HL-60 (cell line): ENCODE measurements around the gene AGPAT1.

Experiments
- DNase-seq, 2 experiments: peaks; one replicate each; pipeline ENCODE4 v3.0.0-alpha.2; 2010 to 2020; ENCODE audit warnings: low read depth in 1 of 2, low spot score in 1 of 2
- H3K27ac ChIP-seq: fragments of 250-450 bp; sonication (Bioruptor Pico); replicated peaks from 2 replicates; pipeline ENCODE4 v1.5.1; 2020; ENCODE audit warnings: mild to moderate bottlenecking, moderate library complexity
- H3K27me3 ChIP-seq: fragments of 250-450 bp; sonication (Bioruptor Pico); 2 replicates; pipeline ENCODE4 v1.5.1; 2021; ENCODE audit warnings: mild to moderate bottlenecking, moderate library complexity; ENCODE audit not compliant: insufficient read depth, poor library complexity, severe bottlenecking
- H3K4me3 ChIP-seq: replicated peaks from 2 replicates; pipeline ENCODE4 v1.5.1; 2011; ENCODE audit warnings: mild to moderate bottlenecking, control low read depth, low read length; ENCODE audit not compliant: insufficient read depth
- GABPA ChIP-seq: IDR thresholded peaks from 2 replicates; pipeline ENCODE4 v1.6.1; 2012; ENCODE audit warnings: low read depth
- POLR2AphosphoS5 ChIP-seq: IDR thresholded peaks from 2 replicates; pipeline ENCODE4 v1.6.1; 2012; ENCODE audit warnings: low read depth
- SPI1 ChIP-seq: IDR thresholded peaks from 2 replicates; pipeline ENCODE4 v1.6.1; 2012; ENCODE audit warnings: low read depth, mild to moderate bottlenecking, borderline replicate concordance
- TF ChIP-seq, protein P1 (sequence below): IDR thresholded peaks from one replicate; pipeline ENCODE4 v1.5.1; 2011; ENCODE audit warnings: low read length, control low read depth, inconsistent platforms; ENCODE audit not compliant: insufficient read depth
- TF ChIP-seq, protein P2 (sequence below): IDR thresholded peaks from 2 replicates; pipeline ENCODE4 v1.6.1; 2012; ENCODE audit warnings: low read depth; ENCODE audit not compliant: insufficient replicate concordance

Gene AGPAT1

DNA sequence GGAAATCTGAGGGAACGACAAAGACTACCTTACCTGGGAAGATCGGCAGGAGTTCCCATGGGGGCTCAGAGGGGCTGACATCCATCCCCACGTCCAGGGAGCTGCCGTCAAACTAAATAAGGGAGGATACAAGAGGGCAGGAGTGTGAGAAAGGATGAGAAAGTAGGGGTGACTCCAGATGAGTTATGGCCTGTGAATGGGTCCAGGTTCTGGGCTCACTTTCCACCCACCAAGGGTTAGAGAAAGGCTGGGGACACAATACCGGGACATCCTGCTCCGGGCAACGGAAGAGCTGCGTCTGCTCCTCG lies 48.5 kb downstream of the AGPAT1 start:
- H3K4me3 ChIP-seq, result peak overlapping the region; percentile 99
- H3K27ac ChIP-seq, result peak overlapping the region; percentile 79
- no peak for DNase-seq
- TF ChIP-seq, protein P1, sequence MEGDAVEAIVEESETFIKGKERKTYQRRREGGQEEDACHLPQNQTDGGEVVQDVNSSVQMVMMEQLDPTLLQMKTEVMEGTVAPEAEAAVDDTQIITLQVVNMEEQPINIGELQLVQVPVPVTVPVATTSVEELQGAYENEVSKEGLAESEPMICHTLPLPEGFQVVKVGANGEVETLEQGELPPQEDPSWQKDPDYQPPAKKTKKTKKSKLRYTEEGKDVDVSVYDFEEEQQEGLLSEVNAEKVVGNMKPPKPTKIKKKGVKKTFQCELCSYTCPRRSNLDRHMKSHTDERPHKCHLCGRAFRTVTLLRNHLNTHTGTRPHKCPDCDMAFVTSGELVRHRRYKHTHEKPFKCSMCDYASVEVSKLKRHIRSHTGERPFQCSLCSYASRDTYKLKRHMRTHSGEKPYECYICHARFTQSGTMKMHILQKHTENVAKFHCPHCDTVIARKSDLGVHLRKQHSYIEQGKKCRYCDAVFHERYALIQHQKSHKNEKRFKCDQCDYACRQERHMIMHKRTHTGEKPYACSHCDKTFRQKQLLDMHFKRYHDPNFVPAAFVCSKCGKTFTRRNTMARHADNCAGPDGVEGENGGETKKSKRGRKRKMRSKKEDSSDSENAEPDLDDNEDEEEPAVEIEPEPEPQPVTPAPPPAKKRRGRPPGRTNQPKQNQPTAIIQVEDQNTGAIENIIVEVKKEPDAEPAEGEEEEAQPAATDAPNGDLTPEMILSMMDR, result no peak
- H3K27me3 ChIP-seq, result no peaks in the 10 kb centered on the region

GRCh38 chr6:32126880-32127279 lies 49.0 kb downstream of the AGPAT1 start:
- peak overlapping the region; percentile 79 for H3K27ac ChIP-seq
- H3K27me3 ChIP-seq, result no peaks in the 10 kb centered on the region
- TF ChIP-seq, protein P2, sequence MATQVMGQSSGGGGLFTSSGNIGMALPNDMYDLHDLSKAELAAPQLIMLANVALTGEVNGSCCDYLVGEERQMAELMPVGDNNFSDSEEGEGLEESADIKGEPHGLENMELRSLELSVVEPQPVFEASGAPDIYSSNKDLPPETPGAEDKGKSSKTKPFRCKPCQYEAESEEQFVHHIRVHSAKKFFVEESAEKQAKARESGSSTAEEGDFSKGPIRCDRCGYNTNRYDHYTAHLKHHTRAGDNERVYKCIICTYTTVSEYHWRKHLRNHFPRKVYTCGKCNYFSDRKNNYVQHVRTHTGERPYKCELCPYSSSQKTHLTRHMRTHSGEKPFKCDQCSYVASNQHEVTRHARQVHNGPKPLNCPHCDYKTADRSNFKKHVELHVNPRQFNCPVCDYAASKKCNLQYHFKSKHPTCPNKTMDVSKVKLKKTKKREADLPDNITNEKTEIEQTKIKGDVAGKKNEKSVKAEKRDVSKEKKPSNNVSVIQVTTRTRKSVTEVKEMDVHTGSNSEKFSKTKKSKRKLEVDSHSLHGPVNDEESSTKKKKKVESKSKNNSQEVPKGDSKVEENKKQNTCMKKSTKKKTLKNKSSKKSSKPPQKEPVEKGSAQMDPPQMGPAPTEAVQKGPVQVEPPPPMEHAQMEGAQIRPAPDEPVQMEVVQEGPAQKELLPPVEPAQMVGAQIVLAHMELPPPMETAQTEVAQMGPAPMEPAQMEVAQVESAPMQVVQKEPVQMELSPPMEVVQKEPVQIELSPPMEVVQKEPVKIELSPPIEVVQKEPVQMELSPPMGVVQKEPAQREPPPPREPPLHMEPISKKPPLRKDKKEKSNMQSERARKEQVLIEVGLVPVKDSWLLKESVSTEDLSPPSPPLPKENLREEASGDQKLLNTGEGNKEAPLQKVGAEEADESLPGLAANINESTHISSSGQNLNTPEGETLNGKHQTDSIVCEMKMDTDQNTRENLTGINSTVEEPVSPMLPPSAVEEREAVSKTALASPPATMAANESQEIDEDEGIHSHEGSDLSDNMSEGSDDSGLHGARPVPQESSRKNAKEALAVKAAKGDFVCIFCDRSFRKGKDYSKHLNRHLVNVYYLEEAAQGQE, result no peak
- no peak for TF ChIP-seq SPI1
- no peak for TF ChIP-seq GABPA
- TF ChIP-seq, protein P1, result no peak
- TF ChIP-seq POLR2AphosphoS5, result no peak
- H3K4me3 ChIP-seq, result peak overlapping the region; percentile 99
- DNase-seq, result no peak

DNA sequence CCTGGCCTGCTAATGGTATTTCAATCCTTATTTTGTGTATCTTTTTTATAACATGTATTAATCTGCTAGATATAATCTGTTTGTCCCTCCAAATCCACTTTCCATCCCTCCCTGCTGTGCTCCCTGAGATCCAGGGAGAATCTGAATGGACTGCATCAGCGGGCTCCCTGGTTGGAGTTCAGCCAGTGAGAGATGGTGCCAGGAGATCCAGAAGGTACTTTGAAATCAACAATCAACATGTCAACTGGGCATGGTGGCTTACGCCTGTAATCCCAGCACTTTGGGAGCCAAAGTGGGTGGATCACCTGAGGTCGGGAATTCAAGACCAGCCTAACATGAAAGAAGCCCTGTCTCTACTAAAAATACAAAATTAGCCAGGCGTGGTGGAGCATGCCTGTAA lies 52.2 kb downstream of the AGPAT1 start:
- no peak for TF ChIP-seq GABPA
- no peak for TF ChIP-seq SPI1
- TF ChIP-seq, protein P2, result no peak
- TF ChIP-seq, protein P1, result no peak
- TF ChIP-seq POLR2AphosphoS5, result no peak
- no peaks in the 10 kb centered on the region for H3K27me3 ChIP-seq
- H3K27ac ChIP-seq, result no peak overlapping the region

GRCh38 chr6:32120573-32121059 lies 55.3 kb downstream of the AGPAT1 start:
- Histone ChIP-seq H3K4me3 (no peak overlapping the region), H3K27me3 (no peaks in the 10 kb centered on the region), H3K27ac (no peak overlapping the region)
- no peak for TF ChIP-seq POLR2AphosphoS5
- TF ChIP-seq GABPA, result no peak
- TF ChIP-seq, protein P2, result no peak
- no peak for TF ChIP-seq SPI1
- TF ChIP-seq, protein P1, result no peak
- DNase-seq, result no peak

More for the DNA sequence above, 52.2 kb downstream of the AGPAT1 start:
- no peak for DNase-seq
- H3K4me3 ChIP-seq, result no peak overlapping the region
